HCT116 (cell line): Measurements from ENCODE around the gene GPT2. TPM values are rescaled to one million over a fixed set of nuclear protein-coding genes. Genes with fewer than 3 reads are reported as not detected.

ENCODE experiments used
- ATAC-seq: fragments of 200-7000 bp; cut with Tn5 transposase; 2 replicates; pipeline ENCODE4 v1.9.1; 2020; ENCODE audit warnings: mild to moderate bottlenecking, moderate library complexity
- BruUV-seq: library from RNA; stranded (reverse); fragments of 400-500 nt; replicated peaks from 2 replicates; lab custom pipeline; 2021; lab: Mats Ljungman, UMichigan
- CTCF ChIA-PET: fragments of 300-600 bp; sonication (Branson Sonifier 250); formaldehyde crosslinking; loops from one replicate; lab custom pipeline; 2021; ENCODE audit warnings: antibody characterized with exemption; lab: Charles Lee
- POLR2A ChIA-PET: fragments of 300-600, 350-600 bp; sonication (Branson Sonifier 250); formaldehyde crosslinking; loops from one replicate; lab custom pipeline; 2021; ENCODE audit warnings: antibody characterized with exemption; lab: Charles Lee
- RAD21 ChIA-PET, 2 experiments: fragments of 300-600 bp; sonication (Branson Sonifier 250); formaldehyde crosslinking; loops; one replicate each; lab custom pipeline; 2023; ENCODE audit warnings: low total read pairs in 2 of 2; ENCODE audit not compliant: uncharacterized antibody in 2 of 2, unreplicated experiment in 2 of 2, low non-redundant PET in 1 of 2; lab: Charles Lee
- DNase-seq: peaks from one replicate; pipeline ENCODE4 v3.0.0-alpha.2; 2010; ENCODE audit warnings: low read depth, low spot score
- H2AFZ ChIP-seq: fragments of 200-600 bp; shearing (Covaris generic), sonication (generic); 2 replicates; pipeline ENCODE4 v1.6.1; 2017; ENCODE audit warnings: low read depth, mixed run types, mixed read lengths, antibody characterized with exemption, low read length; ENCODE audit not compliant: poor library complexity, severe bottlenecking
- H3K27ac ChIP-seq: 2 replicates; pipeline ENCODE4 v1.5.1; 2012; ENCODE audit warnings: low read depth, low read length
- H3K27me3 ChIP-seq: fragments of 200-600 bp; sonication (generic); 2 replicates; pipeline ENCODE4 v1.6.1; 2016; ENCODE audit warnings: mixed run types, low read length, mixed read lengths; ENCODE audit not compliant: insufficient read depth
- H3K36me3 ChIP-seq, 2 experiments: fragments of 200-500 bp in 1 of 2; fragments of 200-600 bp in 1 of 2; sonication (Bioruptor generic) in 1 of 2; sonication (generic) in 1 of 2; 2 replicates each; pipeline versions ENCODE4 v1.5.1 to v1.6.1; 2014 to 2016; ENCODE audit warnings: low read length in 2 of 2, inconsistent platforms in 1 of 2, mixed read lengths in 1 of 2, mixed run types in 1 of 2; ENCODE audit not compliant: insufficient read depth in 2 of 2, control insufficient read depth in 1 of 2
- H3K4me1 ChIP-seq, 2 experiments: fragments of 200-600 bp in 1 of 2; sonication (generic) in 1 of 2; 2 replicates each; pipeline versions ENCODE4 v1.5.1 to v1.6.1; 2012 to 2017; ENCODE audit warnings: low read length in 2 of 2, inconsistent platforms in 1 of 2, mild to moderate bottlenecking in 1 of 2, mixed read lengths in 1 of 2, mixed run types in 1 of 2, moderate library complexity in 1 of 2; ENCODE audit not compliant: insufficient read depth in 2 of 2, control insufficient read depth in 1 of 2
- H3K4me2 ChIP-seq: fragments of 200-600 bp; sonication (generic); 2 replicates; pipeline ENCODE4 v1.6.1; 2017; ENCODE audit warnings: mixed run types, low read length, mixed read lengths
- H3K4me3 ChIP-seq, 2 experiments: fragments of 200-600 bp in 1 of 2; sonication (generic) in 1 of 2; replicated peaks in 1 of 2; 2 replicates each; pipeline ENCODE4 v1.5.1; 2011 to 2016; ENCODE audit warnings: low read length in 2 of 2, control low read depth in 1 of 2, low read depth in 1 of 2, mild to moderate bottlenecking in 1 of 2, mixed read lengths in 1 of 2, mixed run types in 1 of 2
- H3K79me2 ChIP-seq: fragments of 200-600 bp; sonication (generic); 2 replicates; pipeline ENCODE4 v1.6.1; 2017; ENCODE audit warnings: mild to moderate bottlenecking, mixed run types, low read length, moderate library complexity, mixed read lengths; ENCODE audit not compliant: insufficient read depth
- H3K9ac ChIP-seq: fragments of 200-600 bp; sonication (generic); 2 replicates; pipeline ENCODE4 v1.6.1; 2016; ENCODE audit warnings: low read length, mixed read lengths
- H3K9me2 ChIP-seq: fragments of 200-600 bp; sonication (generic), shearing (Covaris generic); 2 replicates; pipeline ENCODE4 v1.6.1; 2017; ENCODE audit warnings: mixed run types, mild to moderate bottlenecking, moderate library complexity; ENCODE audit not compliant: insufficient read depth
- H3K9me3 ChIP-seq, 2 experiments: fragments of 200-500 bp in 1 of 2; fragments of 200-600 bp in 1 of 2; sonication (Bioruptor generic) in 1 of 2; sonication (generic) in 1 of 2; 2 replicates each; pipeline ENCODE4 v1.6.1; 2014 to 2017; ENCODE audit warnings: low read length in 2 of 2, mixed read lengths in 2 of 2, inconsistent platforms in 1 of 2, low read depth in 1 of 2, mild to moderate bottlenecking in 1 of 2, mixed run types in 1 of 2, moderate library complexity in 1 of 2; ENCODE audit not compliant: control insufficient read depth in 1 of 2, insufficient read depth in 1 of 2
- H4K20me1 ChIP-seq: fragments of 200-600 bp; sonication (generic), shearing (Covaris generic); 2 replicates; pipeline ENCODE4 v1.6.1; 2017; ENCODE audit warnings: mixed run types, mild to moderate bottlenecking, moderate library complexity; ENCODE audit not compliant: insufficient read depth
- CBX3 ChIP-seq: IDR thresholded peaks from 2 replicates; pipeline ENCODE4 v1.6.1; 2012; ENCODE audit warnings: low read depth
- CEBPB ChIP-seq: IDR thresholded peaks from 2 replicates; pipeline ENCODE4 v1.6.1; 2012; ENCODE audit warnings: low read depth
- ELF1 ChIP-seq: IDR thresholded peaks from 2 replicates; pipeline ENCODE4 v1.6.1; 2012; ENCODE audit warnings: low read depth, borderline replicate concordance
- EZH2 ChIP-seq: fragments of 200-600 bp; sonication (generic); IDR thresholded peaks from 2 replicates; pipeline ENCODE4 v1.6.1; 2017; ENCODE audit warnings: antibody characterized with exemption, mixed run types
- FOSL1 ChIP-seq: IDR thresholded peaks from 2 replicates; pipeline ENCODE4 v1.6.1; 2012; ENCODE audit warnings: low read depth
- JUND ChIP-seq: IDR thresholded peaks from 2 replicates; pipeline ENCODE4 v1.6.1; 2012
- RAD21 ChIP-seq: IDR thresholded peaks from 2 replicates; pipeline ENCODE4 v1.6.1; 2012; ENCODE audit warnings: low read depth, mild to moderate bottlenecking
- YY1 ChIP-seq: IDR thresholded peaks from 2 replicates; pipeline ENCODE4 v1.6.1; 2011; ENCODE audit warnings: low read length, low read depth, moderate library complexity, mild to moderate bottlenecking; ENCODE audit not compliant: insufficient replicate concordance; ENCODE audit errors: extremely low read depth
- ZFX ChIP-seq: fragments of 450-650 bp; IDR thresholded peaks from 2 replicates; pipeline ENCODE4 v1.6.1; 2017
- intact Hi-C: fragments of 100-400 bp; cut with micrococcal nuclease; formaldehyde crosslinking; loops from 2 replicates; pipeline ENCODE4 v1.10.0; 2022
- total RNA-seq: library from RNA; stranded (reverse); gene quantifications from one replicate; pipeline ENCODE4 v1.2.1, GENCODE V29; 2021; ENCODE audit not compliant: unreplicated experiment
- TF ChIP-seq, protein P1 (sequence below): IDR thresholded peaks from 2 replicates; pipeline ENCODE4 v1.6.1; 2012; ENCODE audit warnings: low read depth

GPT2 gene
- total RNA-seq, 1 experiment from 2014 or later = 50.6 TPM

DNA sequence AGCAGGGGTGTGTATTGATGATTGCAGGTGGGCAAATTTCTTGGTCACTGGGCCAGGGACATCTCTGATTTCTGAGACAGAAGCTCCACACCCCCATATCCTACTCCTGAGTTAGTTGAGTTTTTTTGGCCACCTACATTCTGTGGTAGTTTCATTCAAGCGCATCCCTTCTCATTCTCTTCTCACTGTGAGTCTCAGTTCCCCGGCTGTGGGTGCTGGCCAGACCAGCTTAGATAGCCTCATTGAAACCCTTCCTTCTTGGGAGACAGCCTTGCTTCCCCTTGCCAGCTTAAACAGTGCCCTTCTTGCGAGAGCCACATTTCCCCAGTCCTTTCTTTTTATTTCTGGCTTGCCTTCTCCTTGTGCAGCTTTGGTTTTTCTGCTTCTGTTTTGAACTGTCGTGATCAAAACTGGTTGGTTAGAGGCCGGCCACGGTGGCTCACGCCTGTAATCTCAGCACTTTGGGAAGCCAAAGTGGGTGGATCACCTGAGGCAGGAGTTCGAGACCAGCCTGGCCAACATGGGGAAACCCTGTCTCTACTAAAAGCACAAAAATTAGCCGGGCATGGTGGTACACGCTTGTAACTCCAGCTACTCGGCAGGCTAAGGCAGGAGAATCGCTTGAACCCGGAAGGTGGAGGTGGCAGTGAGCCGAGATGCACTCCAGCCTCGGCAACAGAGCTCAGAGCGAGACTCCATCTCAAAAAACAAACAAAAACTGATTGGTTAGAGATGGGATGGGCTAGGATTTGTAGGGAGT, 2.8 kb downstream of the GPT2 start:
- intact Hi-C loops = no loop called here
- Histone ChIP-seq H3K79me2 (0 out of 2 replicates have a peak, but pooled peaks cover 2% of the 10 kb centered on the region), H3K9me2 (no peaks in the 10 kb centered on the region), H3K4me3 (no peak overlapping the region), H3K27ac (no peak overlapping the region), H4K20me1 (no peaks in the 10 kb centered on the region), H3K36me3 (peaks cover 0 to 2% of the 10 kb centered on the region in 2 experiments; a peak in 1 of 4 replicates), H3K9ac (no peak overlapping the region), H2AFZ (no peak overlapping the region), H3K27me3 (no peaks in the 10 kb centered on the region), H3K9me3 (no peaks in the 10 kb centered on the region), H3K4me1 (peaks cover 8 to 15% of the 10 kb centered on the region in 2 experiments)
- ATAC-seq = no peak
- ChIA-PET RAD21 (no interaction called here), POLR2A (no interaction called here)
- BruUV-seq = no TSS peak
- DNase-seq = no peak
- TF ChIP-seq JUND (no peak), YY1 (no peak), RAD21 (no peak), CEBPB (no peak), ELF1 (no peak), EZH2 (no peak), ZFX (no peak), CBX3 (no peak), FOSL1 (no peak)
- TF ChIP-seq, protein P1, sequence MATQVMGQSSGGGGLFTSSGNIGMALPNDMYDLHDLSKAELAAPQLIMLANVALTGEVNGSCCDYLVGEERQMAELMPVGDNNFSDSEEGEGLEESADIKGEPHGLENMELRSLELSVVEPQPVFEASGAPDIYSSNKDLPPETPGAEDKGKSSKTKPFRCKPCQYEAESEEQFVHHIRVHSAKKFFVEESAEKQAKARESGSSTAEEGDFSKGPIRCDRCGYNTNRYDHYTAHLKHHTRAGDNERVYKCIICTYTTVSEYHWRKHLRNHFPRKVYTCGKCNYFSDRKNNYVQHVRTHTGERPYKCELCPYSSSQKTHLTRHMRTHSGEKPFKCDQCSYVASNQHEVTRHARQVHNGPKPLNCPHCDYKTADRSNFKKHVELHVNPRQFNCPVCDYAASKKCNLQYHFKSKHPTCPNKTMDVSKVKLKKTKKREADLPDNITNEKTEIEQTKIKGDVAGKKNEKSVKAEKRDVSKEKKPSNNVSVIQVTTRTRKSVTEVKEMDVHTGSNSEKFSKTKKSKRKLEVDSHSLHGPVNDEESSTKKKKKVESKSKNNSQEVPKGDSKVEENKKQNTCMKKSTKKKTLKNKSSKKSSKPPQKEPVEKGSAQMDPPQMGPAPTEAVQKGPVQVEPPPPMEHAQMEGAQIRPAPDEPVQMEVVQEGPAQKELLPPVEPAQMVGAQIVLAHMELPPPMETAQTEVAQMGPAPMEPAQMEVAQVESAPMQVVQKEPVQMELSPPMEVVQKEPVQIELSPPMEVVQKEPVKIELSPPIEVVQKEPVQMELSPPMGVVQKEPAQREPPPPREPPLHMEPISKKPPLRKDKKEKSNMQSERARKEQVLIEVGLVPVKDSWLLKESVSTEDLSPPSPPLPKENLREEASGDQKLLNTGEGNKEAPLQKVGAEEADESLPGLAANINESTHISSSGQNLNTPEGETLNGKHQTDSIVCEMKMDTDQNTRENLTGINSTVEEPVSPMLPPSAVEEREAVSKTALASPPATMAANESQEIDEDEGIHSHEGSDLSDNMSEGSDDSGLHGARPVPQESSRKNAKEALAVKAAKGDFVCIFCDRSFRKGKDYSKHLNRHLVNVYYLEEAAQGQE = no peak
- TF ChIP-seq, all 23 proteins: peak for 0
- no peak overlapping the region for H3K4me2 ChIP-seq
- CTCF ChIA-PET = interaction anchor here (1.6 to 1.9 kb wide), 2 partner anchors 22 to 43 kb away, joined by 4 to 5 read pairs; no protein-coding TSS in a partner anchor
